GM18867 (cell line): ENCODE results near the gene CNTNAP2.
"Not testable (repeated sequence)": the region's sequence is repeated elsewhere in the genome, so short reads cannot be mapped to it uniquely, and the experiment has no call there.

ENCODE experiments used
- ATAC-seq: cut with Tn5 transposase; IDR thresholded peaks from one replicate; pipeline ENCODE4 v1.9.1; 2021; ENCODE audit warnings: mild to moderate bottlenecking, moderate library complexity; ENCODE audit not compliant: unreplicated experiment

CNTNAP2 gene

DNA sequence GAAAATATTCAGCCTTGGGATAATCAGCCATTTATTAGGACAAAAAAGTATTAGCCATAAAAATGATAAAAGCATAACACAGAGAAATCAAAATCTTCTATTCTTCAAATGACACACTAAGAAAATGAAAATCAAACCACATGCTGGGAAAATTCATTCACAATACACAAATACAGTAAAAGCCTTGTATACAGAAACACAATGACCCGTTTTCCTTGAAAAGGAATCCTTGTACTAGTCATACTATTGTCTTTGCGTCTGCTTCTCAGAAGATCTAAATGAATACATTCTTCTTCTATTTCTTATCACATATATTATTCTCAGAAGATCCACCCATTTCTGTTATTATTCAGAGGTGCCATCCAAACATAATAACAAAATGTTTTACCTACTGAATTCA is 749.1 kb downstream of the CNTNAP2 start:
- no peak for ATAC-seq

DNA sequence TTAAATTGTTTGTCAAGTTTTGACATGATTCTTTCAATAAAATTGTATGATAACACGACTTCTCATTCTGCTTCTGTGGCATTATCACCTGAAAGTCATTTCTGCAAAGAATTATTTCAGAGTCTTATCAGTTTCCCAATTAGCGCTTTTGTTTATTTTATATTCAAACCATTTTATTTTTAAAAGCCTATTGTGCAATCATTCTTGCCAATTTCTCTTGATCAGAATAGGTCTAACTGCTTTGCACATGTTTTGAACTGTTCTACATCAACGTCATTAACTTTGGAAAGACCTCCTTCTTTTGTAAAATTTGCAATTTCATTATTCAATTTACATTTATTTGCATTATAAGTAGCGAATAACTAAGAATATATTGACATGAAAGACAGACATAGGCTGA is 758.1 kb downstream of the CNTNAP2 start:
- ATAC-seq: no peak

DNA sequence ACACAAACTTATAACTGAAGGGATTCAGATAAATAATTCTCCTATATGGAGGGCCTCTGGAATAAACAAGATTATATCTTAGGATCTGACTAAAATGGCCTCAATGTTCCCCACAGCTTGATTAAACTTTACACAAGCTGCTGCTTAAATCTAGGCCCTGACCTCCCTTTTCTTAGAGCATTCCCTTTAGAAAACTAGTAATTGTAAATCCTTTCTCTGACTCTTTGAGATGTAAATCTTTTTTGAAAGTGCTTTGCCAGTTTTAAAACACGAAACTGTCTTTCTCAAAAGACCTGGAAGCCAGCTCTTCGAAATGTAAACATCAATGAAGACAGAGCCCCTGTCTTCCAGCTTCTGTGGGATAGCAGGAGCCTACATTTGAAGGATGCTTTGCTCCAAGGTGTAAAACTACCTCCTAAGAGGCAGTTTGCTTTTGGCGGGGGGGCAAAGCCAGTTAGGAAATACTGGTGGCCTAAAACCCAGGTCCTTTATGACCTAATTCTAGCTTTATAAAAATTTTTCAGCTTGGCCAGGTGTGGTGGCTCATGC is 758.7 kb downstream of the CNTNAP2 start:
- ATAC-seq: no peak

DNA sequence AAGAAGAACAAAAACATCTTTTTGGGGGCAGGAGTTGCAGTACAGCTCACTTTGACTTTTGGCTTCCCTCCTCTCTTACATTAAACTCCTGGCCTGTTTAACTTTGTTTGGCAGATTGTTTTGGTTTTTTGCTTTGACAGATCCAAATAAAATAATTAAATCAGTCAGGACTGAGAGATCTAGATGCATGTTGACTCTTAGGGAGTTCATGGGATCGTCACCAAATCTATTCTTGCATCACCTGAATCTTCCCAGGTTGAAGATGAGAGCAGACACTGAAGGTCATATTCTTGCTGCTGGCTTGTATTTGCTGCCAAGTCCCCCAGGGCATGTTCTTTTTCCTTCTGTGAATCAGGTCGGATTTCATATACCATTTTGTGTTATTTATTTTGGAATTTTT is 759.4 kb downstream of the CNTNAP2 start:
- no peak for ATAC-seq

DNA sequence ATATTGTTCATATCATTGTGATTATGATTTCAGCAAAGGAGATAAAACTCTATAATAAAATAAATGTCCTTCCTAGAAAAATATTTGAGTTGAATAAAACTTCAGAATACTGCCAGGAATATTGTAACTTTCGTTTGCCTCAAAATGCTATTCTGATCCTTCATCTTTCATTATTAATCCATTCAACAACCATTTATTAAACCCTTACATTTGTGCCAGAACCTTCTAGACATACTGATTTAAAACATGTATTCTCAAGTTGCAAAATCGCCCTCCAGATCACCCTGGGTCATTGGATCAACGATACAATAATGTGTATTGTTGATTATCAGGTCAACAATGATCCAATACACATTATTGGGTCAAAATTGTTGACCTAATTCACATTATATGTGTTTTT is 759.8 kb downstream of the CNTNAP2 start:
- no peak for ATAC-seq

DNA sequence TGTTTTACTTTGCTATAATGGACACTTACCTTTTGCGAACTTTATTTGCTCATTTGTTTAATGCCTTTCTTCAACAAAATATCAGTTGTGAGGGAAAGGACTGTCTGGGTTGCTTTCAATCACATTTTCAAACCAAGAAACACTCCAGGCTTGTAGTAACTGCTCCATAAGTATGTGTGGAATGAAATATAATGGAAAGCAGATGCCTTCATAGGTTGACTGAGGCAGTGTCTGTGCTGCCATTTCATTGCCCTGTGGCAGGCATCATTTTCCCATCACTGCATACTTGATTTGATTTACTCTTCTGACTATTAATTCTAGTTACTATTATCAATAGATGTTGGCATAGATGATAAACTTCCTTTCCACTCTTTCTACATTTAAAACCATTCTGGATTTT is 762.3 kb downstream of the CNTNAP2 start:
- no peak for ATAC-seq

DNA sequence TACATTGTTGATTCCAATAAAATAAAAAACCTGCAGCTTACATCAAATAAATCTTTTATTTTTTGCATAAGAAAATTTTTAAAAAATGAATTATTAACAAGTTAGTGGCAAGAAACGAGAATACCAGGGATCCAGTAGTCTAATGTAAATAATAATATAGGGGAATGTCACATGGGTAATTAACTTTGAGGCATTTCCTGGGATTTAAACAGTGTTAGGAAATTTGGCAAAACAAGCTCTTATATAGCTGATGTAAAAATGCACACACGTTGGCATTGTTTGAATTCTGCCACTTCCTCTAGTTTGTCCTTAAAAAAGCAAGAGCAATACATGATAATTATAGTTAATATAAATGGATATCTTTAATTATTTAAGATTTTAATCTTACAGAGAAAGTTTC is 768.6 kb downstream of the CNTNAP2 start:
- no peak for ATAC-seq

DNA sequence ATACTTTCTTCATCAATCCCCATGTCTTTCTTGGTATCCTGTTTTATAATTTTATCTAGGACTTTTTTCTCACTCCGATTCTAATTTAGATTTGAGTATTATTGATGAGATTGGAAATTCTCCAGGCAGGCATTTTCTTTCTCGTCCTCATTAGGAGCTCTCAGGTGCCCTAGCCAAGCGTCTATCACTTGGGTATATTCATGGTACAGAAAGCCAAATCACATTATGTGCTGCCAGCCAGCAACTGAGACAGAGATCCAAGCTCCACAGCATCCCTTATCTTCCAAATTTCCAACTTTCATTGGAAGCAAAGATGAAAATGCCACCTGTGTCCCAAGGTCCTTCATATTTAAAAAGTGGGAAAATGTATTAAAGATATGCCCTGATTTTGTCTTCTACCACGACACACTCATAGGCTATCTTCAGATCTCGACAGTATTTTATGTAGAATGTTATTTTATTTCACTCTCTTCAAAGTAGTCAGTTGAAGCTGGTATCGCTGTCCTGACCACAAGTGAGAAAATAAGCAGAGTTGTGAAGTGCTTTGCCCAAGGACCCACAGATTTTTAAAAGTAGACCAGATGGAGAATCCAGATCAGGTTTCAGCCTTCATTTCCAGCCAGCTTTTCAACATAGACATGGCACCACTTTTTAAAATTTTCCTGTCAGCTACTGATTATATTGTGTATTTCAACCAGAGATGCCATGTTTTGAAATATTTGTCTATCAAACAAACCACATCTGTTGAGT is 773.4 kb downstream of the CNTNAP2 start:
- no peak for ATAC-seq

DNA sequence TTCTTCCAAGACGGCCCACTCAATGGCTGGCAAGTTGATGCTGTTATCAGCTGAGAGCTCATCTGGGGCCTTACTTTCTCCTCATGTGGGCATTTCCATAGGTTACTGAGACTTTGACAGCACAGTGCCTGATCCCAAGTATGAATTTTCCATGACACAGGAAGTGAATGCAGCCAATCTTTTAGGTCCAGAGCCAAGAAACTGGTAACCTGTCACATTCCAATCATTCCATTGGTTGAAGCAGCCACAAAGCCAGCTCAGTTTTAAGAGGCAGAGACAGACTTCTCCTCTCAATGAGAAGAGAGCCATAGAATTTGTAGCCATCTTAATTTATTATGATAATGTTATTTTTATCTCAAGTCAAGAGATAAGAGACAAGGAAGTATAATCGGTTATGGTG is 775.5 kb downstream of the CNTNAP2 start:
- ATAC-seq: no peak

DNA sequence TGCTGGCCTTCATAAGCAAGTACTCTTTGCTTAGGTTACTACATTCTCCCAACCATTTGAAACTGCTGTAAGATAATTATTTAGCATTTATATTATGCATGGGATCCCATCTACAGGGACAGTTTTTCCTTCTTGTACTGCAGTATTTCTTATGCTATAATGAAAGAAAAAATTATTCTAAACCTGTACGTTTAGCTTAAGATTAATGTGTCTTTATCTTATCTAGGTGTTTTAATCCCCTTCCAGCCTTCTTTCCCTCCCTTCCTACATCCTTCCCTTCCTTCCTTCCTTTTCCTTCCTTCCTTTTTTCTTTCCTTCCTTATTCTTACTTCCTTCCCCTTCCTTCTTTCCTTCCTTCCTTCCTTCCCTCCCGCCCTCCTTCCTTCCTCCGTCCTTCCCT is 778.3 kb downstream of the CNTNAP2 start:
- no peak for ATAC-seq

DNA sequence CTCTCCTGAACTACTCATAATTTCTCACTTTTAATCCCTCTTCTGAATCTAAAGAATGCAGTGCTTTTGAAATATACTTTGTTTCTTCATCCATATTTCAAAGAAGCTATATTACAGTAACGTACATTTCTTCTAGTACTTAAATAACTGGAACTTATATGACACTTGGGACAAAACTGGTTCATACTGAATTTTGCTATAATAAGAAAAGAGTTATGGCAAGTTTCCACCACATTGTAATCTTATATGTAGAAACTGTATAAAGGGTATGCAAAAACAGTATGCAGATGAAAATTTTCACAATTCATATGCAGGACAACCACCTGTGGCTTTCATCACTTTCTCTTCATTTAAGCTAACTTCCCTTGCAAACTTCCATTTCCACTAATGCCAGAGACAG is 785.7 kb downstream of the CNTNAP2 start:
- no peak for ATAC-seq

DNA sequence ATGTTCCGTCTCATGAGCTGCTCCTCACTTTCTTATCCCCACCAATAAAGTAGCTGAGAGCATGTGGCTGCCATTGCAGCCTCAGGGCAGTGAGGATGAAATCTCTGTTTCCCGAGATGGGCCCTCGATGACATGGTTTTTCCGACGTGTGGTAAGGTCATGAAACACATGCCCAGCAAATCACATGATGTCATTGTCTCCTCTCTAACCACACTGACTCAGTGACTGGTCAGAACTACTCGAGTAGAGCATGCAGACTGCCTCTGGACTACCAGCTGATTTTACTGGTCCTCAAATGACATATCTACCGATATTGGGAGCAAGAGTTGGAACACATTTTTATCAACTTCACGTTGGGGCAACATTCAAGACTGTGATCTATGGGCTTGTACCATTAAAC is 786.1 kb downstream of the CNTNAP2 start:
- no peak for ATAC-seq

DNA sequence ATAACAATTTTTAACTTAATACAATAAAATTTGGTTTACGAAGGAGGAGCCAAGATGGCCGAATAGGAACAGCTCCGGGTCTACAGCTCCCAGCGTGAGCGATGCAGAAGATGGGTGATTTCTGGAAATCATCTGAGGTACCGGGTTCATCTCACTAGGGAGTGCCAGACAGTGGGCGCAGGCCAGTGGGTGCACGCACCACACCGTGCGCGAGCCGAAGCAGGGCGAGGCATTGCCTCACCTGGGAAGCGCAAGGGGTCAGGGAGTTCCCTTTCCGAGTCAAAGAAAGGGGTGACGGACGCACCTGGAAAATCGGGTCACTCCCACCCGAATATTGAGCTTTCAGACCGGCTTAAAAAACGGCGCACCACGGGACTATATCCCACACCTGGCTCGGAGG is 789.1 kb downstream of the CNTNAP2 start:
- ATAC-seq: not testable (repeated sequence)

DNA sequence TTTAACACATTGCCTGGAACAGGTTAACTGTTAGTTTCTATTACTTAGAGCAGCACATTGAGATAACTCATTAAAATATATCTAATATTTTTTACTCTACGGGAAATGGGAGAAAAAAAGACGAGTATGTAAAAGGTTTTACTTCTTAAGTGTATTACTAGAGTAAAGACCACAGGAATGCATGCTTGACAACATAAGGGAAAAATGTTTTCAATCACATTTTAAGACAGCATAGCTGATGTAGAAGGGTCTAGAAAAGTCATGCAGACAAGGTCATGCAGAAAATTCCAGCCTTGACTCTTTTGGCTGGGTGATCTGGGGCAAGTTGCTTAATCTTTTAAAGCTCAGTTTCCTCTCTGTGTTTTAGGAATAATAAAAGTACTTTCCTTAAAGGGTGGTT is 806.2 kb downstream of the CNTNAP2 start:
- no peak for ATAC-seq

DNA sequence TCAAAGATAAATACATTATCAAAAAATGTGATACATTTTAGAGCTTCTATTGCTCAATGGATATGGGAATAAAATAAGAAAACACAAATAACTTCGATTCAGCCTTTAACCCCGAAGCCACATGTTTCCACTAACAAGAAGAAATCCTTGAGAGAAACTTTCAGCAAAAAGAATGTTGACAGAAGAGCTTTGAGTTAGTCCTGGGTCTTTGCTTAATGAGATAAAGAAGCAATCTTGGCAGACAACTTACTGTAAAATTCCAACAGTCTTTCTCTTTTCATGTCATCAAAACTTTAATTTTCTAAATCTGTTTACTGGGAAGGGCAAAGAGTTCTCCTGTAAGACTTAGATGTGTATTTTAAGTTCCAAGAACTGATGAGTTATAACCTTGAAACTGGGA is 810.2 kb downstream of the CNTNAP2 start:
- no peak for ATAC-seq

DNA sequence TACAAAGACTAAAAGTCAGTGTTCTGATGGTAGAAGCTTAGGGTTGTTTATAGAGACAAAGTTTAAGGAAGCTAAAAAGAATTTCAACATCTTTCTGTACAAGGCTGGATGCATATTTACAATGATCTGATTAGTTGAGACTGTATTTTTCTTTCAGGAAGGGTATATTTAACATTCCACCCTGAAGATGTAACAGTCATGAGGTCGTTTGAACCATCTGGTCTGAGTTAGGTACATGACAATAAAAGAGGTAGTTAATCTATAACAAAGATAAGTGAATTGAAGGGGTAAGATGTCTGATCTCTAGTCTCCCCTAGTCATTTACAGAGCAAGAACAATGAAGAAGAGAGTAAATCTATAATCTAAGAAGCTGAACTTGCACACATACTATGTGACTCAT is 821.2 kb downstream of the CNTNAP2 start:
- ATAC-seq: no peak

DNA sequence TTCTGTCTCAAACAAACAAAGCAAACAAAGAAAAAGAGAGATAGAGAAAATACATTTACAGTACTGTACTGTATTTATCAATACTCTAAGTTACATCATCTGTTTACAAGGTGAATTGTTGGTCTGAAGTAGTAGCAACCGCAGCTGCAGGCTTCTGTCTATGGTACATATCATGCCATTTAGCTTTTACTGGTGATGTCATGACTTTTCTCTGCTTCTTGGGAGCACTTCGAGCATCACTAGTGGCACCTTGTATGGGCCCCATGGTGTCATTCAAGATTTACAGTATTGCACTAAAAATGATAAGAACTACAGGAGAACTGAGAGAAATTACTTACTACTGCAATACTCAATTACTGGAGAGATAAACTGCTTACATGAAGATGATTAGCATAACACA is 826.9 kb downstream of the CNTNAP2 start:
- no peak for ATAC-seq

DNA sequence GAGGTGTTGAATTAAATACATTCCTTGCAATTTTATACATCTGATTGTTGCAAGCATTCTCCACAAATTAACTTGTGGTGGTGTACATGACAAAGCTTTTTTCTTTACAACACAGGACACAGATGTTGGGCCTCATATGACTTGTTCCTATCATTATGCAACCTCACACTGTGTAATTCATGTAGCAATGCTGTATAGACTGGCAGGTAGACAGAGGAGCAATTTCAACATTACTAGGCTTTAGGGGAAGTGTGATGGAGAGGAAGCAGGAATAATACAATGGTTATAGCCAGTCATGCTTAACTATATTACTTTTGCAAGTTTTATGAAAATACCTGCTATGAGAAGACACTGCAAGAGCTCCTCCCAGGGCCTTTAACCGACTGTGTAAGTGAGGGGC is 832.1 kb downstream of the CNTNAP2 start:
- no peak for ATAC-seq

DNA sequence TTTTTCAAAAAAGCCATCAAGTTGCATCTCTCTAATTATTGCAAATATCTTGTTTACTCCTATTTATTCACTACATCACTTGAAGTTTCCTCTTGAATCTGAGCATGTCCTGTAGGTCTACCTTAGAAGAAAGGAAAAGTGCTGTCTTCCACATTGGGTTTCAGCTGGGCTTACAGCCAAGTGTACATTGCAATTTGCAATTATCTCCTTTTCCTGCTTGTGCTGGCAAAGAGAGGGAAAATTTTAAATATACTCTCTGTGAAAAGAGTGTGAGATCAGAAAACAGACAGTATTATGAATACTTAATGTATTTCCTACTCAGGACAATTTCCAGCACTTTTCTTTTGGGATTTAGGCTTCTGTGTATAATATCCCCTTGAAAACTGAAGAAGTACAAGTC is 839.7 kb downstream of the CNTNAP2 start:
- ATAC-seq: no peak

DNA sequence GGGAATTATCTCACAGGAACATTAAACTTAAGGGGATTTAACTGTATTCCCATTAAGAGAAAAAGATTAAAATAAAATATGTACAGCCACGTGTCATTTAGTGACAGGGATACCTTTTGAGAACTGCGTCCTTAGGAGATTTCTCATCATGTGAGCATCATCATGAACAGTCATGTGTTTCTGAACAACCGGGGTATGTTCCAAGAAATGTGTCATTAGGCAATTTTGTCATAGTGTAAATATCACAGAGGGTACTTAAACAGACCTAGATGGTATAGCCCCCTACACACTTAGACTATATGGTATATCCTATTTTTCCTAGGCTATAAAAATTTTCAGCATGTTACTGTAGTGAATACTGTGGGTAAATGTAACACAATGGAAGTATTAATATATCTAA is 840.3 kb downstream of the CNTNAP2 start:
- no peak for ATAC-seq

DNA sequence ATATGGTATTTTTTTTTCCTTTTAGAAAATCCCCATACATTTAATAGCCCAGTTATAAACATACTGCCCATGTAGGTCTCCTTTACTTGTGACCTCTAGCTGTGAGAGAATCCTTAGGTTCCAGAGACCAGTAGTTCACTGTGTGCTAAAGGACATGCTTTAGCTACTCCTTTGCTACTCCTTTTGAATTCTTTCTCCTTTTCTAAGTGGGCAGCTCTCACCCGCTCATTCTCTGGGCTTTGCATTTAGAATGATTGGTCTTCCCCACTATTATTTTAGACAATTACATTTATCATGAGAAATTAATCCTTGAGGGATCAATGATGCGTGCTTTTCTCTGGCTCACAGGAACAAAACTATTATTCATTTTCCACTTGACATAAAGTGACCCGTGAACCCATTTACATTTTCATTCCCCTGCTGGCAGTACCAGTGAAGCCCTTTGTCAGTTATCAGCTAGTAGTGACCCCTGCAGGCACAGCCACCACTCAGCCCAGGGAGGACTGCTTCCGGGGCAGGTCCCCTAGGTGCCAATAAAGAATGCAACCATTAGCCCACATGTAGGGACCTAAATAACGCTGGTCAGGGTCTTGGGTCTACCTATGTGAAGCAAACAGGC is 844.3 kb downstream of the CNTNAP2 start:
- no peak for ATAC-seq

DNA sequence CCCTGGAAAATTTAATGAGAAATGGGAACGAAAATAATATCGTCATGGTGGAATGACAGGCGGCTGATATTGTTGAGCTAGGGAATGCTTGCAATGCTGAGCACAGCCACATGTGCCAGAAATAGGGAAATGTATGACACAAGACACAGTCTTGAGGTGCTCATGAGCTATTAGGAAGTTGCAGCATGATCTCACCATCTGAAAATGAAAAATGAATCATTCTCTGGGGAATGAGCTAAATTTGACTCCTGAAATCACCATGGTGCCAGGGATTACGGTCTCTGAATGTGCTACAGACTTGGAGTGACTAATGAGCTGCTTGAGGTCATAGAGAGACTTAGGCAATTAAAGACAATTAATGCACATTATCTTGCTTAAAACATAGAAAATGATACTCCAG is 845.0 kb downstream of the CNTNAP2 start:
- ATAC-seq: no peak

DNA sequence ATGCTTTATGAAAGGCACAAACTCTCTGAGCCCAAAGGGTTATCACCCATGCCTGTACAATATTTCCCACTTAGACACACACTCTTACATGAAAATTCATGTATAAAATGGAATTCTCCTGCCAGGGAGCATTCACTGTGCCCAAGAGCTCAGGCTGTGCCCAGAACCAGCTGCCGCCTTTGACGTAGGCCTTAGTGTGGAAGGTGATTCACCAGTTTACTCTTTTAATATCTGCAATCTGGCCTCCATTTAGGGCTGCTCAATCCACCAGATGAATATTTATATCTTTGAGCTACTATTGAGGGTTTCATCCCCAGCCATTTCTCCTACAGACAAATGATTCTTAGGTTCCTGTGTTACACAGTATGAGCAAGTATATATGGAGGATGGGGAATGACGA is 849.7 kb downstream of the CNTNAP2 start:
- no peak for ATAC-seq
